Endothelial cell of umbilical vein (primary cell): Measurements from ENCODE around the gene BRICD5. TPM values are rescaled to one million over a fixed set of nuclear protein-coding genes. Genes with fewer than 3 reads are reported as not detected.

Source experiments
- BruUV-seq: library from RNA; stranded (reverse); fragments of 400-500 nt; replicated peaks from 2 replicates; lab custom pipeline; 2021; lab: Mats Ljungman, UMichigan
- CTCF ChIA-PET: fragments of 300-600, 350-600 bp; sonication (Branson Sonifier 250); formaldehyde crosslinking; loops from one replicate; lab custom pipeline; 2021; ENCODE audit warnings: antibody characterized with exemption, inconsistent platforms; lab: Charles Lee
- POLR2A ChIA-PET: fragments of 300-600, 350-600 bp; sonication (Branson Sonifier 250); formaldehyde crosslinking; loops from one replicate; lab custom pipeline; 2021; ENCODE audit warnings: antibody characterized with exemption, inconsistent platforms; lab: Charles Lee
- DNase-seq: peaks from one replicate; pipeline ENCODE4 v3.0.0-alpha.2; 2011; ENCODE audit warnings: low read depth, low spot score
- FAIRE-seq: peaks from 2 replicates; lab custom pipeline; 2011; peaks lifted over from hg19 to GRCh38; lab: Jason Lieb, UNC
- H2AFZ ChIP-seq: 2 replicates; pipeline ENCODE4 v1.6.0; 2012; ENCODE audit warnings: low read depth, low read length, control low read depth, inconsistent platforms
- H3K27ac ChIP-seq: 2 replicates; pipeline ENCODE4 v1.5.1; 2011; ENCODE audit warnings: low read depth, mild to moderate bottlenecking, control low read depth, low read length, moderate library complexity; ENCODE audit not compliant: insufficient read depth
- H3K27me3 ChIP-seq, 2 experiments: 2 replicates each; pipeline versions ENCODE4 v1.6.0 to v1.6.1; 2011; ENCODE audit warnings: low read length in 2 of 2, mixed read lengths in 1 of 2; ENCODE audit not compliant: control insufficient read depth in 2 of 2, insufficient read depth in 2 of 2
- H3K36me3 ChIP-seq, 2 experiments: 2 replicates in 1 of 2; 3 replicates in 1 of 2; pipeline ENCODE4 v1.5.1; 2011; ENCODE audit warnings: low read length in 2 of 2, mild to moderate bottlenecking in 1 of 2, moderate library complexity in 1 of 2; ENCODE audit not compliant: control insufficient read depth in 2 of 2, insufficient read depth in 2 of 2; ENCODE audit errors: extremely low read depth in 1 of 2
- H3K4me1 ChIP-seq: 3 replicates; pipeline ENCODE4 v1.5.1; 2011; ENCODE audit warnings: mild to moderate bottlenecking, low read length; ENCODE audit not compliant: control insufficient read depth, insufficient read depth; ENCODE audit errors: extremely low read depth
- H3K4me2 ChIP-seq: 2 replicates; pipeline ENCODE4 v1.6.1; 2011; ENCODE audit warnings: low read length, control low read depth, mixed read lengths; ENCODE audit not compliant: insufficient read depth
- H3K4me3 ChIP-seq, 3 experiments: fragments of 200-600 bp in 1 of 3; sonication (generic), shearing (Covaris generic) in 1 of 3; replicated peaks in 1 of 3; 2 replicates each; pipeline ENCODE4 v1.5.1; 2011 to 2016; ENCODE audit warnings: control low read depth in 3 of 3, low read length in 3 of 3, mild to moderate bottlenecking in 2 of 3, inconsistent platforms in 1 of 3, low read depth in 1 of 3, moderate library complexity in 1 of 3; ENCODE audit not compliant: insufficient read depth in 1 of 3
- H3K79me2 ChIP-seq: 2 replicates; pipeline ENCODE4 v1.6.0; 2012; ENCODE audit warnings: low read length, inconsistent platforms; ENCODE audit not compliant: control insufficient read depth, insufficient read depth
- H3K9ac ChIP-seq: replicated peaks from 2 replicates; pipeline ENCODE3; 2011; ENCODE audit warnings: low read length, control low read depth; ENCODE audit not compliant: insufficient read depth; ENCODE audit errors: extremely low read depth
- H3K9me1 ChIP-seq: replicated peaks from 3 replicates; pipeline ENCODE4 v1.6.0; 2011; ENCODE audit warnings: mild to moderate bottlenecking, low read length; ENCODE audit not compliant: control insufficient read depth, insufficient read depth; ENCODE audit errors: extremely low read depth
- H3K9me3 ChIP-seq: replicated peaks from 2 replicates; pipeline ENCODE4 v1.5.1; 2012; ENCODE audit warnings: low read length, inconsistent platforms; ENCODE audit not compliant: control insufficient read depth, insufficient read depth
- H4K20me1 ChIP-seq: replicated peaks from 2 replicates; pipeline ENCODE3; 2011; ENCODE audit warnings: mild to moderate bottlenecking, low read length; ENCODE audit not compliant: control insufficient read depth, insufficient read depth; ENCODE audit errors: extremely low read depth
- EZH2 ChIP-seq: IDR thresholded peaks from 2 replicates; pipeline ENCODE4 v1.6.1; 2012; ENCODE audit warnings: borderline replicate concordance, low read depth, mild to moderate bottlenecking, moderate library complexity, low read length, inconsistent platforms; ENCODE audit not compliant: severe bottlenecking
- FOS ChIP-seq: IDR thresholded peaks from 2 replicates; pipeline ENCODE4 v1.6.1; 2011; ENCODE audit warnings: mild to moderate bottlenecking, low read length, moderate library complexity, borderline replicate concordance; ENCODE audit not compliant: insufficient read depth
- GATA2 ChIP-seq: IDR thresholded peaks from 2 replicates; pipeline ENCODE4 v1.7.0; 2011; ENCODE audit warnings: low read depth, mild to moderate bottlenecking, moderate library complexity, mixed read lengths, low read length; ENCODE audit not compliant: insufficient read length, insufficient read depth
- JUN ChIP-seq: IDR thresholded peaks from 2 replicates; pipeline ENCODE4 v1.6.1; 2011; ENCODE audit warnings: borderline replicate concordance, low read depth; ENCODE audit not compliant: insufficient read length, insufficient read depth
- MYC ChIP-seq: IDR thresholded peaks from one replicate; pipeline ENCODE4 v1.6.1; 2011; ENCODE audit warnings: mild to moderate bottlenecking, low read depth, low read length
- POLR2A ChIP-seq: IDR thresholded peaks from 2 replicates; pipeline ENCODE4 v1.6.1; 2012; ENCODE audit warnings: low read depth, mild to moderate bottlenecking, control low read depth, low read length
- POLR2AphosphoS5 ChIP-seq: IDR thresholded peaks from 2 replicates; pipeline ENCODE4 v1.6.1; 2012; ENCODE audit warnings: low read depth, mild to moderate bottlenecking, control low read depth, low read length, moderate library complexity; ENCODE audit not compliant: insufficient read depth
- dilution Hi-C: fragments of 300-500 bp; cut with MboI; formaldehyde crosslinking; loops from one replicate; pipeline ENCODE4 v1.15.0; 2019; ENCODE audit warnings: low sequenced_read_pairs; ENCODE audit not compliant: extremely low pct_ligation_motif_present
- intact Hi-C: fragments of 100-400 bp; cut with micrococcal nuclease; formaldehyde crosslinking; loops from one replicate; pipeline ENCODE4 v1.10.0; 2022
- polyA plus RNA-seq, 4 experiments: library from polyadenylated mRNA; depleted of rRNA in 3 of 4; stranded (reverse) in 3 of 4; unstranded in 1 of 4; fragments of >200 nt; gene quantifications; 2 replicates each; pipeline versions ENCODE4 v1.2.1 to v1.2.3, GENCODE V29; 2011 to 2012; ENCODE audit warnings: missing spikeins in 1 of 4
- total RNA-seq: library from RNA; stranded (reverse); gene quantifications from 2 replicates; pipeline ENCODE4 v1.2.3, GENCODE V29; 2021
- TF ChIP-seq, protein P1 (sequence below), 2 donors: IDR thresholded peaks; 1 replicate in 1 of 2; 2 replicates in 1 of 2; pipeline ENCODE4 v1.5.1; 2011; ENCODE audit warnings: low read length in 2 of 2, mild to moderate bottlenecking in 2 of 2, moderate library complexity in 2 of 2, control low read depth in 1 of 2, inconsistent platforms in 1 of 2, low read depth in 1 of 2; ENCODE audit not compliant: insufficient read depth in 1 of 2; ENCODE audit errors: extremely low read depth in 1 of 2
- TF ChIP-seq, protein P2 (sequence below): IDR thresholded peaks from 2 replicates; pipeline ENCODE4 v1.6.1; 2011; ENCODE audit not compliant: insufficient read depth, insufficient read length

The BRICD5 gene
- total and polyA plus RNA-seq, 2 donors (not counting 3 experiments of a cell fraction or from before 2014, with no cell fraction given), result 5.6 to 8.4 TPM

DNA sequence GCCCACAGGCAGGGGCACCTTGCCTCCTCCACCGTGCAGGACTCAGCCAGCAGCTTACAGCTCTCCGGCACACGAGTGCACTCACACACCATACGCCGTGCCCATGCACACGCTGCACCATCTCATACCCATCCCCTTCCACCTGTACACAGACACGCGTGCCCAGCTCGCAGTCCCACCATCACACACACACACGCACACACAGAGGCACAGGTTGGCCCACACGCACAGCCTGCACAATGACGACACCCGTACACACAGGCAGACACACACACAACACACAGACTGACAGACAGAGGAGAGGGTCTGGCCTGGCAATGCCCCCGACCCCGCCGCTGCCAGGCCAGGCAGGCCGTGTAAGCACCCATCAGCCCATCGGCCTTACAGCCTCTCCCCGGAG is 26.3 kb downstream of the BRICD5 start:
- no peaks in the 10 kb centered on the region for H3K27me3 ChIP-seq
- no TSS peak for BruUV-seq
- H3K4me2 ChIP-seq, result no peak overlapping the region
- intact Hi-C loops (no loop called here), dilution Hi-C loops (no loop called here)
- H3K36me3 ChIP-seq, result no peaks in the 10 kb centered on the region
- H4K20me1 ChIP-seq, result no peaks in the 10 kb centered on the region
- H3K9me1 ChIP-seq, result no peaks in the 10 kb centered on the region
- H3K9me3 ChIP-seq, result no peaks in the 10 kb centered on the region
- TF ChIP-seq EZH2 (no peak), GATA2 (no peak), POLR2A (no peak), MYC (no peak), JUN (no peak), POLR2AphosphoS5 (no peak), FOS (no peak)
- TF ChIP-seq, protein P1, sequence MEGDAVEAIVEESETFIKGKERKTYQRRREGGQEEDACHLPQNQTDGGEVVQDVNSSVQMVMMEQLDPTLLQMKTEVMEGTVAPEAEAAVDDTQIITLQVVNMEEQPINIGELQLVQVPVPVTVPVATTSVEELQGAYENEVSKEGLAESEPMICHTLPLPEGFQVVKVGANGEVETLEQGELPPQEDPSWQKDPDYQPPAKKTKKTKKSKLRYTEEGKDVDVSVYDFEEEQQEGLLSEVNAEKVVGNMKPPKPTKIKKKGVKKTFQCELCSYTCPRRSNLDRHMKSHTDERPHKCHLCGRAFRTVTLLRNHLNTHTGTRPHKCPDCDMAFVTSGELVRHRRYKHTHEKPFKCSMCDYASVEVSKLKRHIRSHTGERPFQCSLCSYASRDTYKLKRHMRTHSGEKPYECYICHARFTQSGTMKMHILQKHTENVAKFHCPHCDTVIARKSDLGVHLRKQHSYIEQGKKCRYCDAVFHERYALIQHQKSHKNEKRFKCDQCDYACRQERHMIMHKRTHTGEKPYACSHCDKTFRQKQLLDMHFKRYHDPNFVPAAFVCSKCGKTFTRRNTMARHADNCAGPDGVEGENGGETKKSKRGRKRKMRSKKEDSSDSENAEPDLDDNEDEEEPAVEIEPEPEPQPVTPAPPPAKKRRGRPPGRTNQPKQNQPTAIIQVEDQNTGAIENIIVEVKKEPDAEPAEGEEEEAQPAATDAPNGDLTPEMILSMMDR (IDR thresholded peaks at IDR 0.05; ENCODE audit: extremely low read depth in 1 of 2, insufficient read depth in 1 of 2, low read depth in 1 of 2, low read length in 2 of 2), result no peak
- TF ChIP-seq, protein P2, sequence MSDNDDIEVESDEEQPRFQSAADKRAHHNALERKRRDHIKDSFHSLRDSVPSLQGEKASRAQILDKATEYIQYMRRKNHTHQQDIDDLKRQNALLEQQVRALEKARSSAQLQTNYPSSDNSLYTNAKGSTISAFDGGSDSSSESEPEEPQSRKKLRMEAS, result no peak
- DNase-seq (no peak), FAIRE-seq (no peak)
- H3K79me2 ChIP-seq, result no peaks in the 10 kb centered on the region
- H3K4me3 ChIP-seq, result no peak overlapping the region
- no peaks in the 10 kb centered on the region for H3K4me1 ChIP-seq
- no peak overlapping the region for H3K9ac ChIP-seq
- H2AFZ ChIP-seq, result no peak overlapping the region
- CTCF ChIA-PET, result no interaction called here
- H3K27ac ChIP-seq, result no peak overlapping the region
- POLR2A ChIA-PET, result interaction anchor here (1.9 kb wide), 1 partner anchor 29 kb away, joined by 5 read pairs; the partner anchor contains the start of gene TRAF7
